Endothelial cell of umbilical vein (primary cell): Measurements from ENCODE around the gene DET1.

Experiments used
- POLR2A ChIP-seq: IDR thresholded peaks from 2 replicates; pipeline ENCODE4 v1.6.1; 2012; ENCODE audit warnings: low read depth, mild to moderate bottlenecking, control low read depth, low read length
- TF ChIP-seq, protein P1 (sequence below), 2 donors: IDR thresholded peaks; 1 replicate in 1 of 2; 2 replicates in 1 of 2; pipeline ENCODE4 v1.5.1; 2011; ENCODE audit warnings: low read length in 2 of 2, mild to moderate bottlenecking in 2 of 2, moderate library complexity in 2 of 2, control low read depth in 1 of 2, inconsistent platforms in 1 of 2, low read depth in 1 of 2; ENCODE audit not compliant: insufficient read depth in 1 of 2; ENCODE audit errors: extremely low read depth in 1 of 2

DNA sequence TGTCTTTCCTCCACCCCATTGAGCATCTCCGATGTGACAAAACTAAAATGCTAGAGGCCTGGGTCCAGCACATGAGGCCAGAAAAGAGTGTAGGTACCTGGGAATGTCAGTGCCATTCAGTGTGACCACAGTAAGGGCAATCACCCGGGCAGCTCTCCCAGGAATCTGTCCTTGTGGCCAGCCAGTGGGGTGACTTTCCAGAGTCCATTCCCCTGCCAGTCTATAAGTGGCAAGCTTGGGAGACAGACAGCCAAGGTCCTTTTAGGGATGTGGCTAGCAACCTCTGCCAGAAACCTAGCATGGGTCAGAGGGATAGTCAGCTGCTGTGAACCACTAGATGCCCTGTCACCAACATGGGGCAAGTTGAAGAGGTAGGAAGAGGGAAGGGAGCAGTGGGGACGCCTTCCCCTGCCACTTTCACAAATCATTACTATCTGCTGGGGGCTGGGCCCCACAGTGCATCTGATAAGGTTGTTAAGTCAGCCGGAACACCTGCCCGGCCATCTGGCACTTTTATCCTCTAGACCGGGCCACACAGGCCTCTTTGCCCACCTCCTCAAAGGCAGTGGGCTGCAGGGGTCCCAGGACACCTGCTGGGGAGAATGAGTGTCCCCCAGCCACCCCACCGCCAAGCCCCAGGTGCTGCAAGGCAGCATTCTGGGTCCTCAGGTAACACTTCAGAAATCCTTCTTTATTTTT, 24.8 kb upstream of the DET1 start:
- TF ChIP-seq POLR2A, result no peak
- TF ChIP-seq, protein P1, sequence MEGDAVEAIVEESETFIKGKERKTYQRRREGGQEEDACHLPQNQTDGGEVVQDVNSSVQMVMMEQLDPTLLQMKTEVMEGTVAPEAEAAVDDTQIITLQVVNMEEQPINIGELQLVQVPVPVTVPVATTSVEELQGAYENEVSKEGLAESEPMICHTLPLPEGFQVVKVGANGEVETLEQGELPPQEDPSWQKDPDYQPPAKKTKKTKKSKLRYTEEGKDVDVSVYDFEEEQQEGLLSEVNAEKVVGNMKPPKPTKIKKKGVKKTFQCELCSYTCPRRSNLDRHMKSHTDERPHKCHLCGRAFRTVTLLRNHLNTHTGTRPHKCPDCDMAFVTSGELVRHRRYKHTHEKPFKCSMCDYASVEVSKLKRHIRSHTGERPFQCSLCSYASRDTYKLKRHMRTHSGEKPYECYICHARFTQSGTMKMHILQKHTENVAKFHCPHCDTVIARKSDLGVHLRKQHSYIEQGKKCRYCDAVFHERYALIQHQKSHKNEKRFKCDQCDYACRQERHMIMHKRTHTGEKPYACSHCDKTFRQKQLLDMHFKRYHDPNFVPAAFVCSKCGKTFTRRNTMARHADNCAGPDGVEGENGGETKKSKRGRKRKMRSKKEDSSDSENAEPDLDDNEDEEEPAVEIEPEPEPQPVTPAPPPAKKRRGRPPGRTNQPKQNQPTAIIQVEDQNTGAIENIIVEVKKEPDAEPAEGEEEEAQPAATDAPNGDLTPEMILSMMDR (IDR thresholded peaks at IDR 0.05; ENCODE audit: extremely low read depth in 1 of 2, insufficient read depth in 1 of 2, low read depth in 1 of 2, low read length in 2 of 2), result no peak
